ENCODE data around the gene ADAMTSL2.

DNA sequence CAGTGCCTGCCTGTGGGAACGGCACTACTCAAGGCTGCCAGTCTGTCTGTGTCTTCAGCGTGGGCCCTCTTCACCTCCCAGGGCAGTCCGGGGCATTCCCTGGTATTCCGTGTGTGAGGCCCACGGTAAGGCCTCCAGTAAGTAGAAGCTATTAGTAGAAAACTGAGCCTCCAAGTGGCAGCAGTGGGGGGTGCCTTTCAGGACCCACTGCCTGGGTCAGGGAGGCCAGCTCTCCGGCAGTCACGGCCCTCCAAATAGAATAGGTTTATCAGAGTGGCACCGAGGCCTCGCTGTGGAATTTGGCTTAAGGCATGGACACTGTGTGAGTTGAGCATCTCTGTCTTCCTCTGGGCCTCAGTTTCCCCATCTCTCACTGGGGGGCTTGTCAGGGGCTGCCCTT is 23.1 kb downstream of the ADAMTSL2 start:
- TF ChIP-seq, protein P1, sequence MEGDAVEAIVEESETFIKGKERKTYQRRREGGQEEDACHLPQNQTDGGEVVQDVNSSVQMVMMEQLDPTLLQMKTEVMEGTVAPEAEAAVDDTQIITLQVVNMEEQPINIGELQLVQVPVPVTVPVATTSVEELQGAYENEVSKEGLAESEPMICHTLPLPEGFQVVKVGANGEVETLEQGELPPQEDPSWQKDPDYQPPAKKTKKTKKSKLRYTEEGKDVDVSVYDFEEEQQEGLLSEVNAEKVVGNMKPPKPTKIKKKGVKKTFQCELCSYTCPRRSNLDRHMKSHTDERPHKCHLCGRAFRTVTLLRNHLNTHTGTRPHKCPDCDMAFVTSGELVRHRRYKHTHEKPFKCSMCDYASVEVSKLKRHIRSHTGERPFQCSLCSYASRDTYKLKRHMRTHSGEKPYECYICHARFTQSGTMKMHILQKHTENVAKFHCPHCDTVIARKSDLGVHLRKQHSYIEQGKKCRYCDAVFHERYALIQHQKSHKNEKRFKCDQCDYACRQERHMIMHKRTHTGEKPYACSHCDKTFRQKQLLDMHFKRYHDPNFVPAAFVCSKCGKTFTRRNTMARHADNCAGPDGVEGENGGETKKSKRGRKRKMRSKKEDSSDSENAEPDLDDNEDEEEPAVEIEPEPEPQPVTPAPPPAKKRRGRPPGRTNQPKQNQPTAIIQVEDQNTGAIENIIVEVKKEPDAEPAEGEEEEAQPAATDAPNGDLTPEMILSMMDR (IDR thresholded peaks at IDR 0.05), result no peak
- no peak for TF ChIP-seq EP300 (IDR thresholded peaks at IDR 0.05)

All from ovary (tissue), 3 donors.